Endometrium (tissue), 2 donors: ENCODE results near the gene RPL29.

Experiments
- FAIRE-seq: peaks from 2 replicates; lab custom pipeline; 2012; peaks lifted over from hg19 to GRCh38; lab: Jason Lieb, UNC
- donor health status: control.
- donor health status: control.

RPL29 gene

GRCh38 chr3:51945926-51946705, 49.6 kb downstream of the RPL29 start:
- no peak for FAIRE-seq

- no peak for FAIRE-seq
Observed at GRCh38 chr3:51945031-51945840, 50.5 kb downstream of the RPL29 start.

GRCh38 chr3:51944451-51945021, 51.2 kb downstream of the RPL29 start:
- FAIRE-seq = no peak
